MCF 10A (cell line): Measurements from ENCODE around the gene PODNL1. TPM values are rescaled to one million over a fixed set of nuclear protein-coding genes. Genes with fewer than 3 reads are reported as not detected.

ENCODE experiments used
- BruUV-seq: library from RNA; stranded (reverse); fragments of 400-500 nt; replicated peaks from 2 replicates; lab custom pipeline; 2021; lab: Mats Ljungman, UMichigan
- CTCF ChIA-PET: fragments of 300-600 bp; sonication (Branson Sonifier 250); formaldehyde crosslinking; extraction: SDS; loops from one replicate; lab custom pipeline; 2021; ENCODE audit warnings: antibody characterized with exemption, inconsistent platforms; lab: Yijun Ruan, JAX
- POLR2A ChIA-PET: fragments of 300-600, 350-650 bp; sonication (Branson Sonifier 250); formaldehyde crosslinking; extraction: SDS; loops from one replicate; lab custom pipeline; 2020; ENCODE audit warnings: antibody characterized with exemption, inconsistent platforms; lab: Yijun Ruan, JAX
- DNase-seq: peaks from one replicate; pipeline ENCODE4 v3.0.0-alpha.2; 2018; ENCODE audit not compliant: unreplicated experiment
- H3K27ac Mint-ChIP-seq: one replicate; pipeline ENCODE4 v1.8.0; 2022; ENCODE audit warnings: mild to moderate bottlenecking, low read depth, mixed read lengths; ENCODE audit not compliant: unreplicated experiment
- H3K27me3 Mint-ChIP-seq: one replicate; pipeline ENCODE4 v1.8.0; 2022; ENCODE audit warnings: mixed read lengths; ENCODE audit not compliant: insufficient read depth, unreplicated experiment
- H3K36me3 Mint-ChIP-seq: one replicate; pipeline ENCODE4 v1.8.0; 2022; ENCODE audit warnings: mild to moderate bottlenecking, moderate library complexity, mixed read lengths; ENCODE audit not compliant: insufficient read depth, unreplicated experiment
- H3K4me1 Mint-ChIP-seq: one replicate; pipeline ENCODE4 v1.8.0; 2022; ENCODE audit warnings: mixed read lengths; ENCODE audit not compliant: insufficient read depth, unreplicated experiment
- H3K4me3 Mint-ChIP-seq: one replicate; pipeline ENCODE4 v1.8.0; 2022; ENCODE audit warnings: mild to moderate bottlenecking, moderate library complexity, mixed read lengths; ENCODE audit not compliant: unreplicated experiment
- H3K9me3 Mint-ChIP-seq: one replicate; pipeline ENCODE4 v1.8.0; 2022; ENCODE audit warnings: mixed read lengths; ENCODE audit not compliant: unreplicated experiment
- intact Hi-C: fragments of 100-400 bp; cut with micrococcal nuclease; formaldehyde crosslinking; loops from 2 replicates; pipeline ENCODE4 v1.14.1; 2022
- total RNA-seq: library from RNA; stranded (reverse); gene quantifications from 2 replicates; pipeline ENCODE4 v1.2.3, GENCODE V29; 2022
- TF ChIP-seq, protein P1 (sequence below): fragments of 200-600 bp; IDR thresholded peaks from one replicate; pipeline ENCODE4 v1.8.0; 2022; ENCODE audit warnings: antibody characterized with exemption, mild to moderate bottlenecking; ENCODE audit not compliant: unreplicated experiment

The PODNL1 gene
- total RNA-seq, 1 experiment from 2014 or later = 0.51 TPM

DNA sequence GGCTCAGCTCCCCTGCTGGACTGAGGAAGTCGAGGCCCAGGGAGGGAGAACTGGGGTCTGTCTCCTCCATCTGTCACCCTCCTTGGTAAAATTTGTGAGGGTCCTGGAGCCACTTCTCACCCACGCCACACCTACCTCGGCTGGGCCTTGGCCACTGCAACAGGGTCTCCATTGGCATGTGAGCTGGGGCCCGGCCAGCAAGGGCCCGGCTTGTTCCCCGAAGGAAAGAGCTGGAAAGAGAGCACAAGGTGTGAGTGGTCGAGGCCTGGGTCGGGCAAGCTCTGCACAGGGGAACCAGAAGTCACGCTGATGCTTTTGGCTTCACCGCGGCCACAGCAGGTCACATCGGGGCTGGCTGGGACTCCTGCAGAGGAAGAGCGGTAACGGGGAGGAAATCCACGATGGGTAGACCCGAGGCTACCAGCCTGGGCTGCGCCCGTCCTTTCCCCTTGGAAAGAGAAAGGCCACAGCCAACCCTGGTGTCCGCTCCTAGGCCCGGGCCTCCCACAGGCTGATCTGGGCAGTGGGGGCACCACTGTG is 52.3 kb downstream of the PODNL1 start:
- Mint-ChIP-seq H3K27me3 (no peaks in the 10 kb centered on the region), H3K27ac (no peak overlapping the region), H3K4me3 (no peak overlapping the region), H3K36me3 (no peaks in the 10 kb centered on the region), H3K9me3 (no peaks in the 10 kb centered on the region), H3K4me1 (peaks cover 7% of the 10 kb centered on the region)
- CTCF ChIA-PET = interaction anchor here (0.6 to 1.7 kb wide), 8 partner anchors 8 to 608 kb away, joined by 3 to 6 read pairs (median 4); partner anchors contain the start of gene IL27RA
- TF ChIP-seq, protein P1, sequence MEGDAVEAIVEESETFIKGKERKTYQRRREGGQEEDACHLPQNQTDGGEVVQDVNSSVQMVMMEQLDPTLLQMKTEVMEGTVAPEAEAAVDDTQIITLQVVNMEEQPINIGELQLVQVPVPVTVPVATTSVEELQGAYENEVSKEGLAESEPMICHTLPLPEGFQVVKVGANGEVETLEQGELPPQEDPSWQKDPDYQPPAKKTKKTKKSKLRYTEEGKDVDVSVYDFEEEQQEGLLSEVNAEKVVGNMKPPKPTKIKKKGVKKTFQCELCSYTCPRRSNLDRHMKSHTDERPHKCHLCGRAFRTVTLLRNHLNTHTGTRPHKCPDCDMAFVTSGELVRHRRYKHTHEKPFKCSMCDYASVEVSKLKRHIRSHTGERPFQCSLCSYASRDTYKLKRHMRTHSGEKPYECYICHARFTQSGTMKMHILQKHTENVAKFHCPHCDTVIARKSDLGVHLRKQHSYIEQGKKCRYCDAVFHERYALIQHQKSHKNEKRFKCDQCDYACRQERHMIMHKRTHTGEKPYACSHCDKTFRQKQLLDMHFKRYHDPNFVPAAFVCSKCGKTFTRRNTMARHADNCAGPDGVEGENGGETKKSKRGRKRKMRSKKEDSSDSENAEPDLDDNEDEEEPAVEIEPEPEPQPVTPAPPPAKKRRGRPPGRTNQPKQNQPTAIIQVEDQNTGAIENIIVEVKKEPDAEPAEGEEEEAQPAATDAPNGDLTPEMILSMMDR = no peak
- POLR2A ChIA-PET = interaction anchor here (1.0 kb wide), 1 partner anchor 685 kb away, joined by 3 read pairs; no protein-coding TSS in a partner anchor
- DNase-seq = no peak
- BruUV-seq = no TSS peak
- intact Hi-C loops = no loop called here

DNA sequence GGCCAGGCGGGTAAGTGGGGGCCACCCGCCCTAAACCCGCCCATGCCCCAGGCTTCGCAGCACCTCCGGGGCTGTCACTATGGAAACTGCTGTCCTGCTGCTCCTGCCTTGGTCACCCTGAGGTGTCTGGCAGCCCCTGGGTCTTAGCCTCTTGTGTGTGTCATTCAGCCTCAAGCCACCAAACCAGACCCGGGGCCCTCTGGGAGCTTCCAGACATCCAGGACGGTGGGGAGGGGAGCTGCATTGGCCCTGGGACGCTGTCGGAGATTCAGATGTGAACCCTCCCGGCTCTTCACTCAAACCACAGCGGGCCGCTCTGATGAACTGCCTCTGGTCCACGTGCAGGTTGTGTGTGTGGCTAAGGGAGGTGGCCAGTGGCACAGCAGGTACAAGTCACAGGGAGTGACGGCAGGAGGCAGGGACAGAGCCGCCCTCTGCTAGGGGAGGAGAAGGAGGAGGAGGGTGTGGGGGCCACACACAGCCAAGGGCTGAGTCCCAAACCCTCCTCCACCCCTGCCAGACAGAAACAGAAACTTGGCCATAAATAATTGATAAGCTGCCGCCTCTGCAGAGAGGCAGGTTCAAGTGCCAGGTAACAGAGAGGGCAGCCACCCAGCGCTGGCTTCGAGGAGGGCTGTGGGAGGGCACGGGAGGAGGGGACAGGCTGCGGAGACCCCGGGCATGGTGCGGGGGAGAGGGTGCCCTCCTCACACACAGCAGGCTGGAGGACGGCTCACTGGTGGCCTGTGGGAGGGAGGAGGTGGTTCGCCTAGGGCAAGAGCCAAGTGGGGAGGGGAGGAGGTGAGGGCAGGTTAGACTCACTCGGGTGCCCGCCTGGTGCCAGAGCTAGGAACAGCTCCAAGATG is 53.3 kb downstream of the PODNL1 start:
- no peak overlapping the region for H3K27ac Mint-ChIP-seq
- POLR2A ChIA-PET = interaction anchor here (0.8 to 1.4 kb wide), 3 partner anchors 23 to 205 kb away, joined by 4 to 5 read pairs (median 4); partner anchors contain the start of gene RFX1
- H3K4me3 Mint-ChIP-seq = no peak overlapping the region
- H3K27me3 Mint-ChIP-seq = no peaks in the 10 kb centered on the region
- CTCF ChIA-PET = interaction anchor here (0.6 to 1.3 kb wide), 6 partner anchors 15 to 693 kb away, joined by 3 to 4 read pairs (median 4); no protein-coding TSS in a partner anchor
- TF ChIP-seq, protein P1 = no peak
- peaks cover 7% of the 10 kb centered on the region for H3K4me1 Mint-ChIP-seq
- DNase-seq = no peak
- BruUV-seq = no TSS peak
- H3K9me3 Mint-ChIP-seq = no peaks in the 10 kb centered on the region
- intact Hi-C loops = loop anchor here (5.0 kb wide), 1 partner anchor 288 kb away; no protein-coding TSS in a partner anchor
- no peaks in the 10 kb centered on the region for H3K36me3 Mint-ChIP-seq

DNA sequence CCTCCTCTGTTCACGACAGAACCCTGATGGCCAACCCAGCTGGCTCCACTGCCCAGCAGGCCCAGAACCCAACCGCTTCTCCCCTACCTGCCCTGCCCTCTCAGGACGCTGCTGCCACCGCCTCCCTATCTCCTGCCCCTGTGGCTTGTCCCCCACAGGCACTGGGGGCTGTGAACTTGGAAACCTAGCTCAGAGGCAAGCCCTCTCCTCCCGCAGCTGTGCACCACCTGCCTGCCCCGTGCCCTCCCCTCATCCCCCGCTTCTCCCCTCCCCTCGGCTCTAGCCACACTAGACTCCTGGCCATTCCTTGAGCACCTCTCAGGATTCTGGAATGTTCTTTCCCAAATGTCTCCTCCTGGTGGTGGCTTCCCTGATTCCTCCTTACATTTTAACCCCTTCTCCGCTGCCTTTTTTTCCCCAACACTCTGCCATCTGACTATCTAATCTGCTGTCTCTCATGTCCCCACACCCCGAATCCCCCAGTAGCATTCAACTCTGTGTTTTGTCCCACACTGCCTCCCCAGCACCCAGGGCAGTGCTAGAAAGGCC is 54.6 kb downstream of the PODNL1 start:
- TF ChIP-seq, protein P1 = no peak
- Mint-ChIP-seq H3K27ac (no peak overlapping the region), H3K4me1 (peaks cover 7% of the 10 kb centered on the region), H3K9me3 (no peaks in the 10 kb centered on the region), H3K36me3 (no peaks in the 10 kb centered on the region), H3K4me3 (no peak overlapping the region), H3K27me3 (no peaks in the 10 kb centered on the region)
- CTCF ChIA-PET = interaction anchor here (0.6 to 1.3 kb wide), 4 partner anchors 20 to 196 kb away, joined by 3 to 4 read pairs (median 3); no protein-coding TSS in a partner anchor
- BruUV-seq = no TSS peak
- POLR2A ChIA-PET = interaction anchor here (0.6 to 1.4 kb wide), 3 partner anchors 21 to 673 kb away, joined by 3 to 5 read pairs (median 4); partner anchors contain the start of gene RFX1
- intact Hi-C loops = loop anchor here (5.0 kb wide), 1 partner anchor 286 kb away; no protein-coding TSS in a partner anchor
- DNase-seq = no peak
